ENCODE results near the gene SFTPD.

Gene SFTPD

DNA sequence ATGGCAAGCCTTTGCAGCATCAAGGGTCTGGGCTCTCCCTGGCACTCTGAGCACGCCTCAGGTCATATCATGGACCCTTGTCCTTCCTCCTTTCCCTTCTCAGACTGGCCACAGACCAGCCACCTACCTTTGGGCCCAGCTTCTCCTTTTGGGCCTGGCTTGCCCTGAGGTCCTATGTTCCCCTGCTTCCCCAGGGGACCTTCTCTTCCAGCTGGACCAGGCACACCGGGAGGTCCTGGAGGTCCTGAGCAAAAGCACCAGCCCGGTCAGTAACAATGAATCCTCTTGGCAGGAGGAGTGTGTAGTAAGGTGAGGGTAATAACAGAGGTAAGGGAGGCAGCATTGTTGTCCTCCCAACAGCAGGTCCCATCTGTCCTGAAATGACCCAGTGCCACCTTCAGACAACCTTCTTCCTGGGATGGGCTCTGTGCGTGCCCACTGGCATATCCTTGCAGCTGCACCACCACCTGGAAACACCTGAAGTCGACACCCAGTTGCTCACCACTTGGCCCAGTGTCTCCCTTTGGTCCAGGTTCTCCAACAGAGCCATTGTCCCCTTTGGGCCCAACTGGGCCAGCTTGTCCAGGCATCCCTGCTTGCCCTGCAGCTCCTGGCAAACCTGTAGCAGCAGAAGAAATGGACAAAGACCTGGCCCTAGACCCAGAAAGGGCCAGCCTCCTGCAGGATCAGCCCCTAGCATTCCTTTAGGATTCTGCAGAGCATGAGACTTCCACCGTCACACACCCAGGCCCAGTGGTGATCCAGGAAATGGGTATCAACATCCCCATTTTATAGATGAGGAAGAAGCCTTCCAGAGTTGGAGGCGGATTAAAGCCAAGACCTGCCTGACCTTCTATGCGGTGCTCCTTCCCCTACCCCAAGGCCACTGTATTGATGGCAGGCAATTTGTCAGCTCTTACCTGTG lies 6.4 kb downstream of the SFTPD start:
- H3K36me3 ChIP-seq (ENCODE audit: insufficient read depth, low read length): no peaks in the 10 kb centered on the region
- H2AFZ ChIP-seq (ENCODE audit: low read depth, low read length): no peak overlapping the region
- H3K79me2 ChIP-seq (ENCODE audit: insufficient read depth, low read length): no peaks in the 10 kb centered on the region
- H3K9ac ChIP-seq (ENCODE audit: low read depth, low read length): no peak overlapping the region
- no peaks in the 10 kb centered on the region for H3K4me1 ChIP-seq (ENCODE audit: insufficient read depth, low read length)
- ATAC-seq (ENCODE audit: insufficient read depth, low read depth) (no peak), DNase-seq (no peak)
- no peak overlapping the region for H3K4me3 ChIP-seq (ENCODE audit: low read depth in 1 of 2, low read length in 2 of 2)
- H3K9me3 ChIP-seq (ENCODE audit: insufficient read depth, low read length, severe bottlenecking): no peaks in the 10 kb centered on the region
- H4K20me1 ChIP-seq (ENCODE audit: insufficient read depth, low read length): no peaks in the 10 kb centered on the region; the same call in 1 of the 2 replicates
- peaks cover 15% of the 10 kb centered on the region for H3K27me3 ChIP-seq (ENCODE audit: insufficient read depth, low read length, poor library complexity)
- no peak for TF ChIP-seq EZH2 (IDR thresholded peaks at IDR 0.05; ENCODE audit: borderline replicate concordance, low read depth, low read length, severe bottlenecking)
- TF ChIP-seq, protein P1, sequence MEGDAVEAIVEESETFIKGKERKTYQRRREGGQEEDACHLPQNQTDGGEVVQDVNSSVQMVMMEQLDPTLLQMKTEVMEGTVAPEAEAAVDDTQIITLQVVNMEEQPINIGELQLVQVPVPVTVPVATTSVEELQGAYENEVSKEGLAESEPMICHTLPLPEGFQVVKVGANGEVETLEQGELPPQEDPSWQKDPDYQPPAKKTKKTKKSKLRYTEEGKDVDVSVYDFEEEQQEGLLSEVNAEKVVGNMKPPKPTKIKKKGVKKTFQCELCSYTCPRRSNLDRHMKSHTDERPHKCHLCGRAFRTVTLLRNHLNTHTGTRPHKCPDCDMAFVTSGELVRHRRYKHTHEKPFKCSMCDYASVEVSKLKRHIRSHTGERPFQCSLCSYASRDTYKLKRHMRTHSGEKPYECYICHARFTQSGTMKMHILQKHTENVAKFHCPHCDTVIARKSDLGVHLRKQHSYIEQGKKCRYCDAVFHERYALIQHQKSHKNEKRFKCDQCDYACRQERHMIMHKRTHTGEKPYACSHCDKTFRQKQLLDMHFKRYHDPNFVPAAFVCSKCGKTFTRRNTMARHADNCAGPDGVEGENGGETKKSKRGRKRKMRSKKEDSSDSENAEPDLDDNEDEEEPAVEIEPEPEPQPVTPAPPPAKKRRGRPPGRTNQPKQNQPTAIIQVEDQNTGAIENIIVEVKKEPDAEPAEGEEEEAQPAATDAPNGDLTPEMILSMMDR (IDR thresholded peaks at IDR 0.05; ENCODE audit: borderline replicate concordance, extremely low read depth, low read length, poor library complexity, severe bottlenecking): no peak
- H3K27ac ChIP-seq (ENCODE audit: low read length): no peak overlapping the region
- H3K4me2 ChIP-seq (ENCODE audit: insufficient read depth, low read length): no peak overlapping the region

- no peak for DNase-seq
- TF ChIP-seq EZH2 (IDR thresholded peaks at IDR 0.05; ENCODE audit: borderline replicate concordance, low read depth, low read length, severe bottlenecking): no peak
- TF ChIP-seq, protein P1 (IDR thresholded peaks at IDR 0.05; ENCODE audit: borderline replicate concordance, extremely low read depth, low read length, poor library complexity, severe bottlenecking): no peak
- Histone ChIP-seq H2AFZ (ENCODE audit: low read depth, low read length) (no peak overlapping the region), H3K9ac (ENCODE audit: low read depth, low read length) (no peak overlapping the region), H3K27me3 (ENCODE audit: insufficient read depth, low read length, poor library complexity) (peaks cover 16% of the 10 kb centered on the region), H3K36me3 (ENCODE audit: insufficient read depth, low read length) (no peaks in the 10 kb centered on the region), H3K4me3 (ENCODE audit: low read depth in 1 of 2, low read length in 2 of 2) (no peak overlapping the region), H3K4me2 (ENCODE audit: insufficient read depth, low read length) (no peak overlapping the region), H3K9me3 (ENCODE audit: insufficient read depth, low read length, severe bottlenecking) (no peaks in the 10 kb centered on the region), H3K27ac (ENCODE audit: low read length) (no peak overlapping the region), H3K79me2 (ENCODE audit: insufficient read depth, low read length) (no peaks in the 10 kb centered on the region), H4K20me1 (ENCODE audit: insufficient read depth, low read length) (no peaks in the 10 kb centered on the region; the same call in 1 of the 2 replicates), H3K4me1 (ENCODE audit: insufficient read depth, low read length) (no peaks in the 10 kb centered on the region)
- ATAC-seq (ENCODE audit: insufficient read depth, low read depth): no peak
Observed at GRCh38 chr10:79941585-79942210, 7.2 kb downstream of the SFTPD start.

- no peak for ATAC-seq (ENCODE audit: insufficient read depth, low read depth)
Observed at GRCh38 chr10:79941146-79941545, 7.8 kb downstream of the SFTPD start.

More at GRCh38 chr10:79941146-79941545, 7.8 kb downstream of the SFTPD start:
- no peak overlapping the region for H3K4me2 ChIP-seq (ENCODE audit: insufficient read depth, low read length)
- DNase-seq: no peak
- no peaks in the 10 kb centered on the region for H3K36me3 ChIP-seq (ENCODE audit: insufficient read depth, low read length)
- no peaks in the 10 kb centered on the region for H3K4me1 ChIP-seq (ENCODE audit: insufficient read depth, low read length)
- H2AFZ ChIP-seq (ENCODE audit: low read depth, low read length): no peak overlapping the region
- no peaks in the 10 kb centered on the region for H3K79me2 ChIP-seq (ENCODE audit: insufficient read depth, low read length)
- peaks cover 17% of the 10 kb centered on the region for H3K27me3 ChIP-seq (ENCODE audit: insufficient read depth, low read length, poor library complexity)
- H3K4me3 ChIP-seq (ENCODE audit: low read depth in 1 of 2, low read length in 2 of 2): no peak overlapping the region
- no peak overlapping the region for H3K27ac ChIP-seq (ENCODE audit: low read length)
- TF ChIP-seq, protein P1 (IDR thresholded peaks at IDR 0.05; ENCODE audit: borderline replicate concordance, extremely low read depth, low read length, poor library complexity, severe bottlenecking): no peak
- TF ChIP-seq EZH2 (IDR thresholded peaks at IDR 0.05; ENCODE audit: borderline replicate concordance, low read depth, low read length, severe bottlenecking): no peak
- no peaks in the 10 kb centered on the region for H3K9me3 ChIP-seq (ENCODE audit: insufficient read depth, low read length, severe bottlenecking)
- H4K20me1 ChIP-seq (ENCODE audit: insufficient read depth, low read length): no peaks in the 10 kb centered on the region; the same call in 1 of the 2 replicates
- H3K9ac ChIP-seq (ENCODE audit: low read depth, low read length): no peak overlapping the region

All from DND-41 (cell line).